ENCODE data around the gene DOCK4.

DOCK4 gene

GRCh38 chr7:112161253-112162141 lies 44.7 kb downstream of the DOCK4 start:
- no peak for DNase-seq (ENCODE audit: low read depth)

- no peak for DNase-seq (ENCODE audit: low read depth)
These were observed 45.4 kb downstream of the DOCK4 start for GRCh38 chr7:112160771-112161150.

- no peak for DNase-seq (ENCODE audit: low read depth)
These were observed 45.9 kb downstream of the DOCK4 start for GRCh38 chr7:112160130-112160770.

GRCh38 chr7:112159351-112159750 lies 46.8 kb downstream of the DOCK4 start:
- DNase-seq (ENCODE audit: low read depth), result no peak

- no peak for DNase-seq (ENCODE audit: low read depth)
These were observed 49.1 kb downstream of the DOCK4 start for GRCh38 chr7:112157072-112157471.

GRCh38 chr7:112156412-112156811 lies 49.8 kb downstream of the DOCK4 start:
- DNase-seq (ENCODE audit: low read depth), result no peak

- DNase-seq (ENCODE audit: low read depth), result no peak
These were observed 51.5 kb downstream of the DOCK4 start for GRCh38 chr7:112154690-112155089.

- no peak for DNase-seq (ENCODE audit: low read depth)
These were observed 54.0 kb downstream of the DOCK4 start for GRCh38 chr7:112152186-112152585.

GRCh38 chr7:112150823-112151641 lies 55.2 kb downstream of the DOCK4 start:
- DNase-seq (ENCODE audit: low read depth), result no peak

- DNase-seq (ENCODE audit: low read depth), result no peak
These were observed 56.5 kb downstream of the DOCK4 start for GRCh38 chr7:112149734-112150133.

- DNase-seq (ENCODE audit: low read depth), result no peak
These were observed 58.3 kb downstream of the DOCK4 start for GRCh38 chr7:112147793-112148361.

- no peak for DNase-seq (ENCODE audit: low read depth)
These were observed 61.0 kb downstream of the DOCK4 start for GRCh38 chr7:112145206-112145605.

GRCh38 chr7:112144284-112145059 lies 61.7 kb downstream of the DOCK4 start:
- no peak for DNase-seq (ENCODE audit: low read depth)

GRCh38 chr7:112143582-112143981 lies 62.6 kb downstream of the DOCK4 start:
- no peak for DNase-seq (ENCODE audit: low read depth)

GRCh38 chr7:112143136-112143535 lies 63.1 kb downstream of the DOCK4 start:
- DNase-seq (ENCODE audit: low read depth), result no peak

GRCh38 chr7:112140600-112140999 lies 65.6 kb downstream of the DOCK4 start:
- no peak for DNase-seq (ENCODE audit: low read depth)

- no peak for DNase-seq (ENCODE audit: low read depth)
These were observed 67.3 kb downstream of the DOCK4 start for GRCh38 chr7:112138938-112139337.

GRCh38 chr7:112138325-112138852 lies 67.8 kb downstream of the DOCK4 start:
- DNase-seq (ENCODE audit: low read depth), result no peak

- no peak for DNase-seq (ENCODE audit: low read depth)
These were observed 68.8 kb downstream of the DOCK4 start for GRCh38 chr7:112137141-112138101.
